ENCODE measurements around the gene LYZL1. TPM values are rescaled to one million over a fixed set of nuclear protein-coding genes. Genes with fewer than 3 reads are reported as not detected.

LYZL1 gene
- total and polyA plus RNA-seq, 12 donors = not detected

GRCh38 chr10:29256019-29256418 is 32.9 kb upstream of the LYZL1 start:
- no peak overlapping the region for H3K27ac ChIP-seq
- WGBS, 4 donors = 81 to 88% (median 83%) methylated on average over 7 of the region's 7 CpGs

DNA sequence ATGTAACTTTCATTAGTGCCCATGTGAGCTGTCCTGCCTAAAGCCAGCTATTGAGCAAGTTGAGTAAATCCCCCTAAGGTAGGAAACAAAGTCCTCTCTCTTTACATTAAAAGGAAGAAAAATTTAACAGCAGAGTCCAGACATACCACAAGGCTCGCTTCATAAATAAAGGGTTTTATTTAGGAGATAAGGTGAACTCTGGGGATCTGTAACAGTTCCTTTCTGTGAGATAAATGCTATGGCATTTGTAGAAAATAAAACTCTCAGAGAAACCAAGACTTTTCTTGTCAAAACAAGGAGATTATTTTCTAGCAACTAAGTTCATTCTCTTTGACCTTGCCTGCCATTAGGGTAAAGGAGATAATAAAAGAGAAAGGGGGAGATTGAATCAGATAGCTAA is 32.3 kb upstream of the LYZL1 start:
- intact Hi-C loops (cut with DNase I) = no loop called here
- H3K9me3 ChIP-seq (replicated peaks in 1 of 3) = no peaks in the 10 kb centered on the region
- no peak overlapping the region for H3K27ac ChIP-seq
- WGBS, 4 donors = 58 to 65% (median 62%) methylated on average over 1 of the region's 1 CpG
- TF ChIP-seq POLR2A (IDR thresholded peaks at IDR 0.05) = no peak
- TF ChIP-seq, protein P1, sequence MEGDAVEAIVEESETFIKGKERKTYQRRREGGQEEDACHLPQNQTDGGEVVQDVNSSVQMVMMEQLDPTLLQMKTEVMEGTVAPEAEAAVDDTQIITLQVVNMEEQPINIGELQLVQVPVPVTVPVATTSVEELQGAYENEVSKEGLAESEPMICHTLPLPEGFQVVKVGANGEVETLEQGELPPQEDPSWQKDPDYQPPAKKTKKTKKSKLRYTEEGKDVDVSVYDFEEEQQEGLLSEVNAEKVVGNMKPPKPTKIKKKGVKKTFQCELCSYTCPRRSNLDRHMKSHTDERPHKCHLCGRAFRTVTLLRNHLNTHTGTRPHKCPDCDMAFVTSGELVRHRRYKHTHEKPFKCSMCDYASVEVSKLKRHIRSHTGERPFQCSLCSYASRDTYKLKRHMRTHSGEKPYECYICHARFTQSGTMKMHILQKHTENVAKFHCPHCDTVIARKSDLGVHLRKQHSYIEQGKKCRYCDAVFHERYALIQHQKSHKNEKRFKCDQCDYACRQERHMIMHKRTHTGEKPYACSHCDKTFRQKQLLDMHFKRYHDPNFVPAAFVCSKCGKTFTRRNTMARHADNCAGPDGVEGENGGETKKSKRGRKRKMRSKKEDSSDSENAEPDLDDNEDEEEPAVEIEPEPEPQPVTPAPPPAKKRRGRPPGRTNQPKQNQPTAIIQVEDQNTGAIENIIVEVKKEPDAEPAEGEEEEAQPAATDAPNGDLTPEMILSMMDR (IDR thresholded peaks at IDR 0.05) = no peak
- no peaks in the 10 kb centered on the region for H3K27me3 ChIP-seq
- DNase-seq = no peak
- H3K4me3 ChIP-seq = no peak overlapping the region
- no peaks in the 10 kb centered on the region for H3K36me3 ChIP-seq (replicated peaks in 1 of 2)
- H3K4me1 ChIP-seq (replicated peaks in 1 of 2) = peaks cover 0 to 7% of the 10 kb centered on the region in 2 donors

More at GRCh38 chr10:29256019-29256418, 32.9 kb upstream of the LYZL1 start:
- no peak for DNase-seq
- Histone ChIP-seq H3K4me3 (no peak overlapping the region), H3K27me3 (no peaks in the 10 kb centered on the region), H3K9me3 (replicated peaks in 1 of 3) (no peaks in the 10 kb centered on the region), H3K4me1 (replicated peaks in 1 of 2) (peaks cover 0 to 7% of the 10 kb centered on the region in 2 donors), H3K36me3 (replicated peaks in 1 of 2) (no peaks in the 10 kb centered on the region)
- intact Hi-C loops (cut with DNase I) = no loop called here
- TF ChIP-seq, protein P1 (IDR thresholded peaks at IDR 0.05) = no peak
- no peak for TF ChIP-seq POLR2A (IDR thresholded peaks at IDR 0.05)

- Histone ChIP-seq H3K4me1 (replicated peaks in 1 of 2) (peaks cover 0 to 7% of the 10 kb centered on the region in 2 donors), H3K4me3 (no peak overlapping the region), H3K27me3 (no peaks in the 10 kb centered on the region), H3K36me3 (replicated peaks in 1 of 2) (no peaks in the 10 kb centered on the region), H3K9me3 (replicated peaks in 1 of 3) (no peaks in the 10 kb centered on the region), H3K27ac (peak overlapping the region in 2 of 5 donors; percentile 8 to 61)
- TF ChIP-seq, protein P1 (IDR thresholded peaks at IDR 0.05) = no peak
- no peak for TF ChIP-seq POLR2A (IDR thresholded peaks at IDR 0.05)
- DNase-seq = peak in 6 of 7 donors; percentile 44 to 75 (median 52)
- intact Hi-C loops (cut with DNase I) = no loop called here
- WGBS, 4 donors = 40 to 46% (median 41%) methylated on average over 11 of the region's 11 CpGs
Observed at GRCh38 chr10:29257106-29257783, 31.6 kb upstream of the LYZL1 start.

DNA sequence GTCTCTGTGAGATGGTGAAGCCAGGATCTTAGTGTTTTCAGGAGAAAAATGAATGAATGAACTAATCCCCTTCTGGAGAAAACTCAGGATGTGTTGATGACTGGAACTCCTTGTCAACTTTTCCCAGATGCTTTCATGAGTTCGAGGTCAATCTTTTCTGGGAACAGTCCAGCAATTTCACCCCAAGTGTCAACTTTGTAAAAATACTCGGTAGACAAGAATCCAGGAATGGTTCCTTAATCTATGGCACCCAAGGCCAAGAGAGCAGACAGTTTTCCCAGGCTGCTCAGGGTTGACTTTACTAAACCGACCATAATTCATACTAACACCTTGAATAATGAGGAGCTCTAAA is 31.1 kb upstream of the LYZL1 start:
- intact Hi-C loops (cut with DNase I) = no loop called here
- Histone ChIP-seq H3K36me3 (replicated peaks in 1 of 2) (no peaks in the 10 kb centered on the region), H3K27ac (peak overlapping the region in 2 of 5 donors; percentile 8 to 61), H3K9me3 (replicated peaks in 1 of 3) (no peaks in the 10 kb centered on the region), H3K4me3 (no peak overlapping the region), H3K27me3 (no peaks in the 10 kb centered on the region), H3K4me1 (replicated peaks in 1 of 2) (peaks cover 0 to 7% of the 10 kb centered on the region in 2 donors)
- TF ChIP-seq, protein P1 (IDR thresholded peaks at IDR 0.05) = no peak
- TF ChIP-seq POLR2A (IDR thresholded peaks at IDR 0.05) = no peak
- no peak for DNase-seq
- 48 to 63% (median 57%) methylated on average over 3 of the region's 3 CpGs for WGBS, 4 donors
